WERI-Rb-1 (cell line): ENCODE results near the gene GCK.

ENCODE experiments used
- DNase-seq: peaks from one replicate; pipeline ENCODE4 v3.0.0-alpha.2; 2020
- H3K27ac ChIP-seq: fragments of 250-450 bp; sonication (Bioruptor Pico); 2 replicates; pipeline ENCODE4 v1.5.1; 2020; ENCODE audit warnings: mild to moderate bottlenecking, moderate library complexity
- H3K27me3 ChIP-seq: fragments of 250-450 bp; sonication (Bioruptor Pico); 2 replicates; pipeline ENCODE4 v1.5.1; 2021; ENCODE audit warnings: mild to moderate bottlenecking, low read depth, moderate library complexity; ENCODE audit not compliant: insufficient read depth, severe bottlenecking
- H3K36me3 ChIP-seq: fragments of 250-450 bp; sonication (Bioruptor Pico); 2 replicates; pipeline ENCODE4 v1.5.1; 2020; ENCODE audit warnings: mild to moderate bottlenecking, moderate library complexity
- H3K4me3 ChIP-seq: 2 replicates; pipeline ENCODE4 v1.5.1; 2011; ENCODE audit warnings: low read depth, mild to moderate bottlenecking, control low read depth, low read length
- H3K9me3 ChIP-seq: fragments of 250-450 bp; sonication (Bioruptor Pico); 2 replicates; pipeline ENCODE4 v1.5.1; 2021; ENCODE audit warnings: mild to moderate bottlenecking, moderate library complexity; ENCODE audit not compliant: severe bottlenecking
- CTCF ChIP-seq: IDR thresholded peaks from 2 replicates; pipeline ENCODE4 v1.5.1; 2011; ENCODE audit warnings: low read depth, mild to moderate bottlenecking, control low read depth, inconsistent platforms, low read length

Gene GCK

DNA sequence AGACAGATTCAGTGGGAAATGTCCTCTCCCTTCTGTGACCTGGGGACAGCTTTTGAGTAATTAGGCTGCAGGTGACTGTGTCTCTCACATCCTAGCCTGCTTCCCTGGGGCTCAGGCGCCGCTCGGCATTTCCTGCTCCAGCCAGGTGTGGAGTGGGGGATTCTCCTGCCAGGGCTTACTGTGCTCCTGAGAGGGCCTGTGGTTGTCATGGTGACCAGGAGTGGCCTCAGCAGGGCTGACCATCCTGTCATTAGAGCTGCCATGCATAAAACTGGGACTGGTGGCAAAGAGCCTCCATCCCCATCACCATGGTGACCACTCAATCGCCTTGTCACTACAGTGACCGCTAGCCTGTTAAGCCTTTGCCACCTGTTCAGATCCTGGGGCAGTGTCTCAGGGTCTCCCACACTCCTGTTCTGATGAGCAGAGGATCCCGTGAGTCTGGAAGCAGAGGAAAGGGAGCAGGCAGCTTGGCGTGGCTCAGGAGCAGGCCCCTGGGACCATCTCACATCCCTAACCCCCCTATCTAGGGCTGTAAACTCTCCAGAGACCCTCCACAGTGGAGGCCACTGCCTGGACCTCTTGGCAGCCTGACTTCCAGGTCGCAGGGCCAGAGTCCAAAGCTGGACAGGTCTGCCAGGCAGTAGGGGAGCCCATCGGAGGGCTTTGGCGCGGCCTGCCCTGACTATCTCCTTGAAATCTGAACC is at the start of gene GCK:
GCK (minus strand) TSS at position 154 of the 707 bp plus-strand sequence. CDS start 486 bp downstream, outside the sequence.
- H3K9me3 ChIP-seq: no peaks in the 10 kb centered on the region
- H3K27me3 ChIP-seq: no peaks in the 10 kb centered on the region
- DNase-seq: peak; percentile 88
- TF ChIP-seq CTCF: no peak
- no peaks in the 10 kb centered on the region for H3K36me3 ChIP-seq
- H3K27ac ChIP-seq: peak within 1 kb of the TSS; percentile 74
- no peak within 1 kb of the TSS for H3K4me3 ChIP-seq

- H3K27me3 ChIP-seq: no peaks in the 10 kb centered on the region
- DNase-seq: no peak
- H3K9me3 ChIP-seq: no peaks in the 10 kb centered on the region
- H3K4me3 ChIP-seq: no peak overlapping the region
- TF ChIP-seq CTCF: no peak
- H3K36me3 ChIP-seq: no peaks in the 10 kb centered on the region; the same call in 1 of the 2 replicates
- H3K27ac ChIP-seq: peak overlapping the region; percentile 95
Observed at GRCh38 chr7:44238116-44238695, 49.0 kb upstream of the GCK start.

- no peak for TF ChIP-seq CTCF
- Histone ChIP-seq H3K36me3 (no peaks in the 10 kb centered on the region; the same call in 1 of the 2 replicates), H3K4me3 (no peak overlapping the region), H3K27ac (peak overlapping the region; percentile 95), H3K9me3 (no peaks in the 10 kb centered on the region), H3K27me3 (no peaks in the 10 kb centered on the region)
- no peak for DNase-seq
Observed at GRCh38 chr7:44237696-44238095, 48.5 kb upstream of the GCK start.

GRCh38 chr7:44236333-44236728 is 47.1 kb upstream of the GCK start:
- Histone ChIP-seq H3K27ac (peak overlapping the region; percentile 95), H3K4me3 (no peak overlapping the region), H3K36me3 (no peaks in the 10 kb centered on the region; the same call in 1 of the 2 replicates), H3K9me3 (no peaks in the 10 kb centered on the region), H3K27me3 (no peaks in the 10 kb centered on the region)
- DNase-seq: peak; percentile 87
- TF ChIP-seq CTCF: peak; percentile 70

DNA sequence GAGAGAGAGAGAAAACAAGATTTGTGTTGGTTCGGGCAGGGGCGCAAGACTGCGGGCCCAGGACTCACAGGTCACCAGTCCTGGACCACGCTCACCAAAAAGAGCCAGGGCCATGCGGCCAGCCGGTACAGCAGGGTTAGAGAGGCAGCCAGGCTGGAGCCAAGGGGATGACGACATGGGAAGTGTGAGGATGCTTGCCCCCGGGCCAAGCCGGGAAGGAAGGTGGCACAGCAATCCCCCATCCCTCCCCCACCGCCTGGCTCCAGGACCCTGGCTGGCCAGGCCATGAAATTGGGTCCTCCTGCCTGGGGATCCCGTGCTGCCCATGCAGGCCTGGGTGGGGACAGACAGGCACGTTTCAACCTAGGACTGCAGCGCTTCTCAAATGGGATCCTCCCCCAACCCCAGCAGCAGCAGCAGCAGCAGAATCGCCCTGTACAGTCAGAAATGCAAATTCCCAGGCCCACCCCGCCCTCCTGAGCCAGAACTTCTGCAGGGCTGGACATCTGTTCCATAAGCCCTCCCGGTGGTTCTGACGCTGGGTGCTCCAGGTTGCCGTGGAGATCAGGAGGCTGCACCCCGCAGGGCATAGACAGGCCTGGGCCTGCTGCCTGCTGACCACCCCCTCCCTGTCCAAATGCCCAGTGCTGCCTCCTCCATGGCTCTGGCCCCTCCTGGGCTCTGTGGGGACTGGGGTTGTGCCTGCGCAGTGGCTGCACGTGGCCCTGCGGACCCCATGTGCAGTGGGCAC is 46.5 kb upstream of the GCK start:
- no peaks in the 10 kb centered on the region for H3K27me3 ChIP-seq
- TF ChIP-seq CTCF: no peak
- no peaks in the 10 kb centered on the region; the same call in 1 of the 2 replicates for H3K36me3 ChIP-seq
- H3K4me3 ChIP-seq: no peak overlapping the region
- H3K27ac ChIP-seq: peak overlapping the region; percentile 95
- peak; percentile 97 for DNase-seq
- no peaks in the 10 kb centered on the region for H3K9me3 ChIP-seq
